Measurements from ENCODE around the gene MCRS1.

DNA sequence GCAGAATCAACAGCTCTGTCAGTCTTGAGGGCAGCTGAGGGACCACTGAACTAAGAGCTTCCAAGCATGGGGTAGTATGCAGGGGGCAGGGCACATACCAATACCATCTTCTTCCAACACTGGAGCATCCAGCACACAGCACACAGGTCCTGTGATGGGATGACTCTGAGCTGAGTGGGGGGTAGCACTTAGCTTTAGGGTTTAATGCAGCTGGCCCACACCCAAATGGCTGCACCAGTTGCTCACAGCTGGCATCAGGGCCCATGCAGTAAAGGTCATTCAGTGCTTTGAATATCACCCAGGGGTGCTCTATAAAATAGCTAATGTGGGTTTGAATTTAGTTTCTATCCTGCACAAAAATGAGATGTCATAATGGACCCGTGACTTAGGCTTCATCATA lies 35.8 kb upstream of the MCRS1 start:
- TF ChIP-seq SP1 (IDR thresholded peaks at IDR 0.05; ENCODE audit: low read depth, low read length): no peak
- no peak for TF ChIP-seq POLR2AphosphoS5 (IDR thresholded peaks at IDR 0.05; ENCODE audit: low read length)
- TF ChIP-seq CBX5 (IDR thresholded peaks at IDR 0.05; ENCODE audit: low read depth): no peak
- no peak for TF ChIP-seq BMI1 (IDR thresholded peaks at IDR 0.05; ENCODE audit: borderline replicate concordance)

All from GM12878 (cell line).